Peyer's patch (tissue), 4 donors: ENCODE results near the gene SEPTIN10. TPM values are rescaled to one million over a fixed set of nuclear protein-coding genes. Genes with fewer than 3 reads are reported as not detected.

Experiments
- DNase-seq, 3 donors: peaks; one replicate each; pipeline ENCODE4 v3.0.0-alpha.2; 2017 to 2019
- H3K27ac ChIP-seq, 4 donors: fragments of 200-600 bp; sonication (generic); one replicate each; pipeline ENCODE4 v1.5.1; 2016 to 2019
- H3K27me3 ChIP-seq, 2 donors: fragments of 200-600 bp; sonication (generic); one replicate each; pipeline ENCODE4 v1.5.1; 2019
- H3K36me3 ChIP-seq, 3 donors: fragments of 200-600 bp; sonication (generic); one replicate each; pipeline ENCODE4 v1.5.1; 2016 to 2019
- H3K4me1 ChIP-seq, 4 donors: fragments of 200-600 bp; sonication (generic); one replicate each; pipeline ENCODE4 v1.5.1; 2016 to 2019
- H3K4me3 ChIP-seq, 4 donors: fragments of 200-600 bp; sonication (generic); 1 replicate in 3 of 4; 2 replicates in 1 of 4; pipeline ENCODE4 v1.5.1; 2016 to 2019; ENCODE audit warnings: mild to moderate bottlenecking in 1 of 4
- H3K9me3 ChIP-seq, 4 donors: fragments of 200-600 bp; sonication (generic); one replicate each; pipeline ENCODE4 v1.5.1; 2016 to 2019; ENCODE audit warnings: mild to moderate bottlenecking in 1 of 4
- POLR2A ChIP-seq, 2 donors: fragments of 450-650 bp; IDR thresholded peaks; one replicate each; pipeline ENCODE4 v1.5.1; 2017; ENCODE audit warnings: antibody characterized with exemption in 2 of 2, mild to moderate bottlenecking in 2 of 2, moderate library complexity in 2 of 2
- total RNA-seq, 4 donors: library from RNA; depleted of rRNA; stranded (reverse); fragments of >200 nt; gene quantifications; one replicate each; pipeline ENCODE4 v1.1.0, GENCODE V29; 2016
- TF ChIP-seq, protein P1 (sequence below), 6 experiments: fragments of 450-650 bp in 4 of 6; fragments of 200-600 bp in 2 of 6; sonication (generic) in 1 of 6; IDR thresholded peaks; one replicate each; pipeline ENCODE4 v1.5.1; 2017 to 2019; ENCODE audit warnings: antibody characterized with exemption in 6 of 6, mild to moderate bottlenecking in 3 of 6, moderate library complexity in 1 of 6

The SEPTIN10 gene
- total RNA-seq, 4 donors from 2014 or later = 22.3 to 55.2 (median 53.1) TPM

- no peaks in the 10 kb centered on the region for H3K36me3 ChIP-seq
- H3K9me3 ChIP-seq = no peaks in the 10 kb centered on the region
- TF ChIP-seq, protein P1, sequence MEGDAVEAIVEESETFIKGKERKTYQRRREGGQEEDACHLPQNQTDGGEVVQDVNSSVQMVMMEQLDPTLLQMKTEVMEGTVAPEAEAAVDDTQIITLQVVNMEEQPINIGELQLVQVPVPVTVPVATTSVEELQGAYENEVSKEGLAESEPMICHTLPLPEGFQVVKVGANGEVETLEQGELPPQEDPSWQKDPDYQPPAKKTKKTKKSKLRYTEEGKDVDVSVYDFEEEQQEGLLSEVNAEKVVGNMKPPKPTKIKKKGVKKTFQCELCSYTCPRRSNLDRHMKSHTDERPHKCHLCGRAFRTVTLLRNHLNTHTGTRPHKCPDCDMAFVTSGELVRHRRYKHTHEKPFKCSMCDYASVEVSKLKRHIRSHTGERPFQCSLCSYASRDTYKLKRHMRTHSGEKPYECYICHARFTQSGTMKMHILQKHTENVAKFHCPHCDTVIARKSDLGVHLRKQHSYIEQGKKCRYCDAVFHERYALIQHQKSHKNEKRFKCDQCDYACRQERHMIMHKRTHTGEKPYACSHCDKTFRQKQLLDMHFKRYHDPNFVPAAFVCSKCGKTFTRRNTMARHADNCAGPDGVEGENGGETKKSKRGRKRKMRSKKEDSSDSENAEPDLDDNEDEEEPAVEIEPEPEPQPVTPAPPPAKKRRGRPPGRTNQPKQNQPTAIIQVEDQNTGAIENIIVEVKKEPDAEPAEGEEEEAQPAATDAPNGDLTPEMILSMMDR (IDR thresholded peaks at IDR 0.05) = peak in 1 of 6 experiments; percentile 10
- TF ChIP-seq POLR2A (IDR thresholded peaks at IDR 0.05) = no peak
- H3K4me3 ChIP-seq = no peak overlapping the region
- H3K4me1 ChIP-seq = no peaks in the 10 kb centered on the region
- no peak overlapping the region for H3K27ac ChIP-seq
- no peaks in the 10 kb centered on the region for H3K27me3 ChIP-seq
- peak in 1 of 3 donors; percentile 40 for DNase-seq
Measured at GRCh38 chr2:109530712-109531111, 83.1 kb downstream of the SEPTIN10 start.

GRCh38 chr2:109529532-109530449 is 84.0 kb downstream of the SEPTIN10 start:
- no peak for TF ChIP-seq POLR2A (IDR thresholded peaks at IDR 0.05)
- TF ChIP-seq, protein P1 (IDR thresholded peaks at IDR 0.05) = no peak
- H3K4me3 ChIP-seq = no peak overlapping the region
- H3K27ac ChIP-seq = no peak overlapping the region
- no peaks in the 10 kb centered on the region for H3K9me3 ChIP-seq
- no peaks in the 10 kb centered on the region for H3K36me3 ChIP-seq
- DNase-seq = peak in 1 of 3 donors; percentile 31
- H3K27me3 ChIP-seq = no peaks in the 10 kb centered on the region
- no peaks in the 10 kb centered on the region for H3K4me1 ChIP-seq

DNA sequence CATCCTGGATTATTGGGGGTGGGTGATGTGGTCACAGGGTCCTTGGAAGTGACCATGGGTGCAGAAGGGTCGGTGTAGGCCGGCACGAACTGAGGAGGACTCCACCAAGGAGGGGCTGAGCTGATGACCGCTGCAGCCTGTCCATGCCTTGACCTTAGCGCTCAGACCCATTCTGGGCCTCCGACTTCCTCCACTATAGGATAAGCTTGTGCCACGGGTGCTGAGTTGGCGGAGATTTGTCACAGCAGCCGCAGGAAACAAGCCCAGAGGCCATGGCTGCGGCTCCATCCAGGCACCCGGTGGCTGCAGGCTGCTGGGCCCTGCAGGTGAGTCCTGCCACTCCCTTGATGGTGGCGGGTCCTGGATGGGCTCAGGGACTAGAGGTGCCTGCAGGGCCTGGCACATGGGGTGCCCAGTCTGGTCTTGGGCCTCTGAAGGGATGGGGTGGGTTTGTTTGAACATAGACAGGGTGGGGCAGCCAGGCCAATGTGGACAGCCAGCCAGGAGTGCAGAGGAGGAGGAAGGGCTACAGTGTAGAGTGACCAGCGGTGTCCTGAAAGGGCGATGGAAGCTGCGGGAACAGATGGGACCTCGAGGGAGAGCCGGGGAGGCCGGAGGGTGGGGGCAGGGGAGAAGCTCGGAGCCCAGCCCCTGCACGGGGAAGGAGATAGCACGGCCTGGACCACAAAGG is 84.8 kb downstream of the SEPTIN10 start:
- DNase-seq = peak in 1 of 3 donors; percentile 34
- no peak overlapping the region for H3K4me3 ChIP-seq
- H3K27me3 ChIP-seq = no peaks in the 10 kb centered on the region
- H3K27ac ChIP-seq = no peak overlapping the region
- H3K4me1 ChIP-seq = no peaks in the 10 kb centered on the region
- no peak for TF ChIP-seq POLR2A (IDR thresholded peaks at IDR 0.05)
- TF ChIP-seq, protein P1 (IDR thresholded peaks at IDR 0.05) = no peak
- H3K9me3 ChIP-seq = no peaks in the 10 kb centered on the region
- no peaks in the 10 kb centered on the region for H3K36me3 ChIP-seq

DNA sequence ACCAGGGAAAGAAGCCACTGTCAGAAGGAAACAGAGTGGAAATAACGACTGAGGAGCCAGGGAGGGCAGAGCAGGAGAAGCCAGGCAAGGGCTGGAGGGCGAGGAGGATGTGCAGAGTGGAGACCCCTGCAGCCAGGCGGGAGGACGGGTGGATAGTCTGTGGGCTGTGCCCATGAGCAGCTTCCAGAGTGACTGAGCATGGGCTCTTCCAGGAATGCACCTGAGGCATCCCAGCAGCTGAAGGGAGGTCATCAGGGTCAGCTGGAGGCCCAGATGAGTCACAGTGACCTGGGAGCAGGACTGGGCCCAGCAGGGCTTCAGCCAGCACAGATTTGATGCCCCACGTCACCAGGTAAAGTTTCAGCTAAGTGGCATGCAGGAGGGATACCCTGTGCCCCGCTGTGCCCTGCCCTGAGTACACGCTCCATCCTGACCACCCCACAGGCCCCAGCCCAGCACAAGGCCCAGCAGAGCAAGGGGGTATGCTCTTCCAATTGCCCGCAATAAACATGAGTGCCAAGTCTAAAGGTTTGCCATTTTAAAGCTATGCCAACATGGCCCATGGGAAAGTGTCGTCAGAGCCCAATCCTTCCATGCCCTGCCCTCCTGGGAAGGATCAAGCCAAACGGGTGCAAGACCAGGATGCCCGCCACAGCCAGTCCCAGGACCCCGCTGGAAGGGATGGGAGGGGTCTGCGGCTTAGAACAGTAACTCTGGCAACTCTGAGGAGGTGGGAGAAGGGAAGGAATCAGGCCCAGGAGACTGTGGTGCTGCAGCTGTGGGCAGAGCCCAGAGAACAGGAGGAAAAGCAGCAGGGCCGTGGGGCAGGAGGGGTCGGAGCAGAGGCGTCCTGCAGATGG is 85.7 kb downstream of the SEPTIN10 start:
- no peaks in the 10 kb centered on the region for H3K27me3 ChIP-seq
- H3K9me3 ChIP-seq = no peaks in the 10 kb centered on the region
- no peak overlapping the region for H3K4me3 ChIP-seq
- peak in 1 of 3 donors; percentile 34 for DNase-seq
- H3K36me3 ChIP-seq = no peaks in the 10 kb centered on the region
- TF ChIP-seq, protein P1 (IDR thresholded peaks at IDR 0.05) = no peak
- no peak for TF ChIP-seq POLR2A (IDR thresholded peaks at IDR 0.05)
- no peaks in the 10 kb centered on the region for H3K4me1 ChIP-seq
- no peak overlapping the region for H3K27ac ChIP-seq

- Histone ChIP-seq H3K4me3 (no peak overlapping the region), H3K27me3 (no peaks in the 10 kb centered on the region), H3K4me1 (no peaks in the 10 kb centered on the region), H3K9me3 (no peaks in the 10 kb centered on the region), H3K27ac (no peak overlapping the region), H3K36me3 (no peaks in the 10 kb centered on the region)
- peak in 1 of 3 donors; percentile 17 for DNase-seq
- TF ChIP-seq, protein P1 (IDR thresholded peaks at IDR 0.05) = no peak
- no peak for TF ChIP-seq POLR2A (IDR thresholded peaks at IDR 0.05)
Measured at GRCh38 chr2:109527079-109527478, 86.7 kb downstream of the SEPTIN10 start.
